Stimulated activated effector memory CD8-positive, alpha-beta T cell treated with anti-CD3 and anti-CD28 coated beads, Interleukin-12 subunit alpha, Interleukin-12 subunit beta, amount 100 ng/mL, for 72 hours (primary cell): ENCODE results near the gene MAPKAP1.

ENCODE experiments used
- ATAC-seq: fragments of 150-1000 bp; cut with Tn5 transposase; 2 replicates; pipeline ENCODE4 v1.10.0; 2021
- DNase-seq, 2 donors: peaks; one replicate each; pipeline ENCODE4 v3.0.0; 2021 to 2022; ENCODE audit warnings: low spot score in 2 of 2
- H3K27ac Mint-ChIP-seq: one replicate; pipeline ENCODE4 v1.8.0; 2022; ENCODE audit warnings: mild to moderate bottlenecking, mixed read lengths
- H3K36me3 Mint-ChIP-seq: one replicate; pipeline ENCODE4 v1.8.0; 2022; ENCODE audit warnings: mild to moderate bottlenecking, mixed read lengths
- H3K4me1 Mint-ChIP-seq: one replicate; pipeline ENCODE4 v1.8.0; 2022; ENCODE audit warnings: mixed read lengths
- H3K4me3 Mint-ChIP-seq: one replicate; pipeline ENCODE4 v1.8.0; 2022; ENCODE audit warnings: mild to moderate bottlenecking, mixed read lengths
- H3K9me3 Mint-ChIP-seq: one replicate; pipeline ENCODE4 v1.8.0; 2022; ENCODE audit warnings: mixed read lengths

MAPKAP1 gene

GRCh38 chr9:125629446-125629845 is 77.6 kb downstream of the MAPKAP1 start:
- H3K36me3 Mint-ChIP-seq = no peaks in the 10 kb centered on the region
- peaks cover 43% of the 10 kb centered on the region for H3K4me1 Mint-ChIP-seq
- H3K9me3 Mint-ChIP-seq = no peaks in the 10 kb centered on the region
- no peak overlapping the region for H3K4me3 Mint-ChIP-seq
- no peak for DNase-seq
- no peak for ATAC-seq
- no peak overlapping the region for H3K27ac Mint-ChIP-seq

GRCh38 chr9:125626187-125626586 is 80.8 kb downstream of the MAPKAP1 start:
- H3K4me1 Mint-ChIP-seq = peaks cover 23% of the 10 kb centered on the region
- DNase-seq (no peak), ATAC-seq (peak; percentile 31)
- H3K27ac Mint-ChIP-seq = no peak overlapping the region
- no peaks in the 10 kb centered on the region for H3K36me3 Mint-ChIP-seq
- H3K4me3 Mint-ChIP-seq = no peak overlapping the region
- no peaks in the 10 kb centered on the region for H3K9me3 Mint-ChIP-seq

- H3K9me3 Mint-ChIP-seq = no peaks in the 10 kb centered on the region
- ATAC-seq = no peak
Observed at GRCh38 chr9:125621170-125621569, 85.8 kb downstream of the MAPKAP1 start.

GRCh38 chr9:125620216-125620615 is 86.8 kb downstream of the MAPKAP1 start:
- DNase-seq = no peak
- Mint-ChIP-seq H3K36me3 (no peaks in the 10 kb centered on the region), H3K9me3 (no peaks in the 10 kb centered on the region), H3K4me1 (peaks cover 11% of the 10 kb centered on the region), H3K27ac (no peak overlapping the region), H3K4me3 (no peak overlapping the region)
- no peak for ATAC-seq

More at GRCh38 chr9:125621170-125621569, 85.8 kb downstream of the MAPKAP1 start:
- no peak overlapping the region for H3K4me3 Mint-ChIP-seq
- no peak for DNase-seq
- peaks cover 11% of the 10 kb centered on the region for H3K4me1 Mint-ChIP-seq
- no peaks in the 10 kb centered on the region for H3K36me3 Mint-ChIP-seq
- no peak overlapping the region for H3K27ac Mint-ChIP-seq

GRCh38 chr9:125617087-125617486 is 89.9 kb downstream of the MAPKAP1 start:
- Mint-ChIP-seq H3K4me3 (no peak overlapping the region), H3K36me3 (no peaks in the 10 kb centered on the region), H3K4me1 (peaks cover 16% of the 10 kb centered on the region), H3K9me3 (no peaks in the 10 kb centered on the region), H3K27ac (no peak overlapping the region)
- DNase-seq = no peak
- no peak for ATAC-seq

GRCh38 chr9:125613141-125613540 is 93.9 kb downstream of the MAPKAP1 start:
- ATAC-seq (no peak), DNase-seq (no peak)
- no peaks in the 10 kb centered on the region for H3K9me3 Mint-ChIP-seq
- no peaks in the 10 kb centered on the region for H3K36me3 Mint-ChIP-seq
- H3K4me3 Mint-ChIP-seq = no peak overlapping the region
- peak overlapping the region; percentile 20 for H3K27ac Mint-ChIP-seq
- H3K4me1 Mint-ChIP-seq = peaks cover 37% of the 10 kb centered on the region

- H3K36me3 Mint-ChIP-seq = no peaks in the 10 kb centered on the region
- no peak for ATAC-seq
- no peak for DNase-seq
- no peak overlapping the region for H3K4me3 Mint-ChIP-seq
- H3K9me3 Mint-ChIP-seq = no peaks in the 10 kb centered on the region
- H3K4me1 Mint-ChIP-seq = peaks cover 37% of the 10 kb centered on the region
- no peak overlapping the region for H3K27ac Mint-ChIP-seq
Observed at GRCh38 chr9:125612616-125613015, 94.4 kb downstream of the MAPKAP1 start.

GRCh38 chr9:125611121-125611765 is 95.8 kb downstream of the MAPKAP1 start:
- H3K9me3 Mint-ChIP-seq = no peaks in the 10 kb centered on the region
- no peak overlapping the region for H3K4me3 Mint-ChIP-seq
- DNase-seq (no peak), ATAC-seq (no peak)
- H3K36me3 Mint-ChIP-seq = no peaks in the 10 kb centered on the region
- peaks cover 37% of the 10 kb centered on the region for H3K4me1 Mint-ChIP-seq
- H3K27ac Mint-ChIP-seq = no peak overlapping the region

- no peak for DNase-seq
- peak overlapping the region; percentile 30 for H3K4me3 Mint-ChIP-seq
- H3K9me3 Mint-ChIP-seq = no peaks in the 10 kb centered on the region
- ATAC-seq = peak; percentile 61
- H3K4me1 Mint-ChIP-seq = peaks cover 41% of the 10 kb centered on the region
- peak overlapping the region; percentile 65 for H3K27ac Mint-ChIP-seq
- H3K36me3 Mint-ChIP-seq = no peaks in the 10 kb centered on the region
Observed at GRCh38 chr9:125609744-125610143, 97.3 kb downstream of the MAPKAP1 start.

GRCh38 chr9:125608489-125609224 is 98.4 kb downstream of the MAPKAP1 start:
- H3K36me3 Mint-ChIP-seq = no peaks in the 10 kb centered on the region

GRCh38 chr9:125604196-125604595 is 102.8 kb downstream of the MAPKAP1 start:
- Mint-ChIP-seq H3K36me3 (no peaks in the 10 kb centered on the region), H3K9me3 (no peaks in the 10 kb centered on the region), H3K27ac (no peak overlapping the region), H3K4me3 (no peak overlapping the region), H3K4me1 (peaks cover 28% of the 10 kb centered on the region)
- DNase-seq (no peak), ATAC-seq (no peak)

More at GRCh38 chr9:125608489-125609224, 98.4 kb downstream of the MAPKAP1 start:
- H3K27ac Mint-ChIP-seq = no peak overlapping the region
- H3K4me1 Mint-ChIP-seq = peaks cover 40% of the 10 kb centered on the region
- H3K9me3 Mint-ChIP-seq = no peaks in the 10 kb centered on the region
- no peak overlapping the region for H3K4me3 Mint-ChIP-seq
- DNase-seq (no peak), ATAC-seq (no peak)

GRCh38 chr9:125603478-125604021 is 103.5 kb downstream of the MAPKAP1 start:
- Mint-ChIP-seq H3K9me3 (no peaks in the 10 kb centered on the region), H3K4me3 (no peak overlapping the region), H3K27ac (no peak overlapping the region), H3K36me3 (no peaks in the 10 kb centered on the region), H3K4me1 (peaks cover 24% of the 10 kb centered on the region)
- DNase-seq (no peak), ATAC-seq (no peak)

- H3K36me3 Mint-ChIP-seq = no peaks in the 10 kb centered on the region
- no peaks in the 10 kb centered on the region for H3K9me3 Mint-ChIP-seq
- ATAC-seq (no peak), DNase-seq (no peak)
- peaks cover 21% of the 10 kb centered on the region for H3K4me1 Mint-ChIP-seq
- peak overlapping the region; percentile 5 for H3K27ac Mint-ChIP-seq
- H3K4me3 Mint-ChIP-seq = no peak overlapping the region
Observed at GRCh38 chr9:125601961-125602360, 105.0 kb downstream of the MAPKAP1 start.

- H3K9me3 Mint-ChIP-seq = no peaks in the 10 kb centered on the region
- H3K27ac Mint-ChIP-seq = no peak overlapping the region
- no peak for ATAC-seq
- no peak overlapping the region for H3K4me3 Mint-ChIP-seq
- no peak for DNase-seq
- peaks cover 27% of the 10 kb centered on the region for H3K4me1 Mint-ChIP-seq
- H3K36me3 Mint-ChIP-seq = no peaks in the 10 kb centered on the region
Observed at GRCh38 chr9:125600194-125600593, 106.8 kb downstream of the MAPKAP1 start.

GRCh38 chr9:125594223-125594610 is 112.8 kb downstream of the MAPKAP1 start:
- peaks cover 36% of the 10 kb centered on the region for H3K4me1 Mint-ChIP-seq
- DNase-seq = no peak
- no peaks in the 10 kb centered on the region for H3K9me3 Mint-ChIP-seq
- H3K36me3 Mint-ChIP-seq = no peaks in the 10 kb centered on the region
- H3K27ac Mint-ChIP-seq = peak overlapping the region; percentile 5
- no peak for ATAC-seq
- H3K4me3 Mint-ChIP-seq = no peak overlapping the region
